SK-N-SH treated with all-trans-retinoic acid at 6 μM for 48 hours (cell line): ENCODE results near the gene UCN.

Experiments
- ATAC-seq: fragments of 200-7000 bp; cut with Tn5 transposase; 3 replicates; pipeline ENCODE4 v1.9.1; 2020; ENCODE audit warnings: mild to moderate bottlenecking, moderate library complexity
- ARNTL ChIP-seq: fragments of 450-650 bp; formaldehyde crosslinking; IDR thresholded peaks from 2 replicates; pipeline ENCODE4 v1.5.0; 2020; ENCODE audit warnings: low read depth, mild to moderate bottlenecking, moderate library complexity, borderline replicate concordance
- BACH2 ChIP-seq: fragments of 250-450 bp; sonication (Bioruptor Pico); IDR thresholded peaks from 2 replicates; pipeline ENCODE4 v1.9.0; 2021; ENCODE audit warnings: mild to moderate bottlenecking, borderline replicate concordance
- CSDC2 ChIP-seq: fragments of 250-450 bp; sonication (Bioruptor Pico); IDR thresholded peaks from 2 replicates; pipeline ENCODE4 v1.5.0; 2020; ENCODE audit warnings: mild to moderate bottlenecking, moderate library complexity
- ESRRG ChIP-seq: fragments of 250-450 bp; sonication (Bioruptor Pico); IDR thresholded peaks from 2 replicates; pipeline ENCODE4 v1.6.1; 2021; ENCODE audit warnings: mild to moderate bottlenecking
- GLIS3 ChIP-seq: fragments of 250-450 bp; sonication (Bioruptor Pico); IDR thresholded peaks from 2 replicates; pipeline ENCODE4 v1.5.0; 2020; ENCODE audit warnings: mild to moderate bottlenecking, moderate library complexity
- ISL1 ChIP-seq: fragments of 250-450 bp; sonication (Bioruptor Pico); IDR thresholded peaks from 2 replicates; pipeline ENCODE4 v2.1.2; 2022; ENCODE audit warnings: mild to moderate bottlenecking, moderate library complexity
- OSR1 ChIP-seq: fragments of 250-450 bp; sonication (Bioruptor Pico); IDR thresholded peaks from 2 replicates; pipeline ENCODE4 v1.8.0; 2022; ENCODE audit warnings: moderate library complexity, mild to moderate bottlenecking, inconsistent platforms
- PPARA ChIP-seq: fragments of 250-450 bp; sonication (Bioruptor Pico); IDR thresholded peaks from 2 replicates; pipeline ENCODE4 v1.5.0; 2020; ENCODE audit warnings: mild to moderate bottlenecking, borderline replicate concordance
- RARB ChIP-seq: fragments of 250-450 bp; sonication (Bioruptor Pico); IDR thresholded peaks from 2 replicates; pipeline ENCODE4 v1.8.0; 2021; ENCODE audit warnings: mild to moderate bottlenecking, moderate library complexity
- SNAI2 ChIP-seq: fragments of 250-450 bp; sonication (Bioruptor Pico); IDR thresholded peaks from 2 replicates; pipeline ENCODE4 v1.5.0; 2020; ENCODE audit warnings: mild to moderate bottlenecking, moderate library complexity
- TCF4 ChIP-seq: fragments of 250-450 bp; sonication (Bioruptor Pico); IDR thresholded peaks from 2 replicates; pipeline ENCODE4 v1.8.0; 2021; ENCODE audit warnings: mild to moderate bottlenecking, moderate library complexity, borderline replicate concordance
- TOX ChIP-seq: fragments of 250-450 bp; sonication (Bioruptor Pico); IDR thresholded peaks from 2 replicates; pipeline ENCODE4 v1.8.0; 2021; ENCODE audit warnings: mild to moderate bottlenecking, moderate library complexity, borderline replicate concordance
- ZC3H10 ChIP-seq: fragments of 250-450 bp; sonication (Bioruptor Pico); IDR thresholded peaks from 2 replicates; pipeline ENCODE4 v1.5.1; 2021; ENCODE audit warnings: mild to moderate bottlenecking, moderate library complexity
- ZFP3 ChIP-seq: fragments of 250-450 bp; sonication (Bioruptor Pico); IDR thresholded peaks from 2 replicates; pipeline ENCODE4 v1.5.0; 2020; ENCODE audit warnings: mild to moderate bottlenecking, moderate library complexity
- ZFP30 ChIP-seq: fragments of 450-650 bp; formaldehyde crosslinking; IDR thresholded peaks from 2 replicates; pipeline ENCODE4 v1.5.0; 2022; ENCODE audit warnings: mild to moderate bottlenecking, moderate library complexity
- ZNF565 ChIP-seq: fragments of 450-650 bp; formaldehyde crosslinking; conservative IDR thresholded peaks from 2 replicates; pipeline ENCODE4 v1.5.0; 2020; ENCODE audit warnings: low read depth, mild to moderate bottlenecking, moderate library complexity
- ZNF70 ChIP-seq: fragments of 450-650 bp; formaldehyde crosslinking; IDR thresholded peaks from 2 replicates; pipeline ENCODE4 v1.5.0; 2020; ENCODE audit warnings: mild to moderate bottlenecking, moderate library complexity
- ZNF8 ChIP-seq: fragments of 450-650 bp; formaldehyde crosslinking; IDR thresholded peaks from 2 replicates; pipeline ENCODE4 v1.5.0; 2020; ENCODE audit warnings: mild to moderate bottlenecking, moderate library complexity
- TF ChIP-seq, protein P1 (sequence below): fragments of 250-450 bp; sonication (Bioruptor Pico); IDR thresholded peaks from 2 replicates; pipeline ENCODE4 v1.5.0; 2020; ENCODE audit warnings: mild to moderate bottlenecking, moderate library complexity
- TF ChIP-seq, protein P2 (sequence below): fragments of 250-450 bp; sonication (Bioruptor Pico); IDR thresholded peaks from 2 replicates; pipeline ENCODE4 v1.5.1; 2020; ENCODE audit warnings: low read depth, mild to moderate bottlenecking, moderate library complexity
- TF ChIP-seq, protein P3 (sequence below): fragments of 250-450 bp; sonication (Bioruptor Pico); IDR thresholded peaks from 2 replicates; pipeline ENCODE4 v1.8.0; 2021; ENCODE audit warnings: low read depth, mild to moderate bottlenecking, moderate library complexity, borderline replicate concordance
- TF ChIP-seq, protein P4 (sequence below): fragments of 250-450 bp; sonication (Bioruptor Pico); IDR thresholded peaks from 2 replicates; pipeline ENCODE4 v1.5.1; 2021; ENCODE audit warnings: mild to moderate bottlenecking, moderate library complexity
- TF ChIP-seq, protein P5 (sequence below): fragments of 250-450 bp; sonication (Bioruptor Pico); IDR thresholded peaks from 2 replicates; pipeline ENCODE4 v1.8.0; 2020; ENCODE audit warnings: mild to moderate bottlenecking, moderate library complexity, borderline replicate concordance

The UCN gene

DNA sequence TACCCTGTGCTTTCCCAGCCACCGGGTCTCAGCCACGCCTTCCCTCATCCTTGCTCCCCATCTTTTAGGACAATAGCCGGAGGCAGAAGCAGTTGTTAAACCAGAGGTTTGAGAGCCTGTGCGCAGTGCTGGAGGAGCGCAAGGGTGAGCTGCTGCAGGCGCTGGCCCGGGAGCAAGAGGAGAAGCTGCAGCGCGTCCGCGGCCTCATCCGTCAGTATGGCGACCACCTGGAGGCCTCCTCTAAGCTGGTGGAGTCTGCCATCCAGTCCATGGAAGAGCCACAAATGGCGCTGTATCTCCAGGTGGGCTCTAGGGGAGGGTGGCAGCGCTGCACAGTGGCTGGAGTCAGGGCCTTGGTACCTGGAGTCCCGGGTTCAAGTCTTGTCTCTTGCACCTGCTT lies 2.7 kb downstream of the UCN start:
- TF ChIP-seq SNAI2 (no peak), GLIS3 (CRISPR knock-in tag) (no peak), ESRRG (CRISPR knock-in tag) (no peak), CSDC2 (CRISPR knock-in tag) (no peak), ARNTL (CRISPR knock-in tag) (no peak), TOX (CRISPR knock-in tag) (no peak), OSR1 (CRISPR knock-in tag) (no peak), ZNF70 (CRISPR knock-in tag) (no peak), ISL1 (no peak), ZC3H10 (CRISPR knock-in tag) (no peak), BACH2 (CRISPR knock-in tag) (no peak), ZNF8 (CRISPR knock-in tag) (no peak)
- TF ChIP-seq, protein P1, sequence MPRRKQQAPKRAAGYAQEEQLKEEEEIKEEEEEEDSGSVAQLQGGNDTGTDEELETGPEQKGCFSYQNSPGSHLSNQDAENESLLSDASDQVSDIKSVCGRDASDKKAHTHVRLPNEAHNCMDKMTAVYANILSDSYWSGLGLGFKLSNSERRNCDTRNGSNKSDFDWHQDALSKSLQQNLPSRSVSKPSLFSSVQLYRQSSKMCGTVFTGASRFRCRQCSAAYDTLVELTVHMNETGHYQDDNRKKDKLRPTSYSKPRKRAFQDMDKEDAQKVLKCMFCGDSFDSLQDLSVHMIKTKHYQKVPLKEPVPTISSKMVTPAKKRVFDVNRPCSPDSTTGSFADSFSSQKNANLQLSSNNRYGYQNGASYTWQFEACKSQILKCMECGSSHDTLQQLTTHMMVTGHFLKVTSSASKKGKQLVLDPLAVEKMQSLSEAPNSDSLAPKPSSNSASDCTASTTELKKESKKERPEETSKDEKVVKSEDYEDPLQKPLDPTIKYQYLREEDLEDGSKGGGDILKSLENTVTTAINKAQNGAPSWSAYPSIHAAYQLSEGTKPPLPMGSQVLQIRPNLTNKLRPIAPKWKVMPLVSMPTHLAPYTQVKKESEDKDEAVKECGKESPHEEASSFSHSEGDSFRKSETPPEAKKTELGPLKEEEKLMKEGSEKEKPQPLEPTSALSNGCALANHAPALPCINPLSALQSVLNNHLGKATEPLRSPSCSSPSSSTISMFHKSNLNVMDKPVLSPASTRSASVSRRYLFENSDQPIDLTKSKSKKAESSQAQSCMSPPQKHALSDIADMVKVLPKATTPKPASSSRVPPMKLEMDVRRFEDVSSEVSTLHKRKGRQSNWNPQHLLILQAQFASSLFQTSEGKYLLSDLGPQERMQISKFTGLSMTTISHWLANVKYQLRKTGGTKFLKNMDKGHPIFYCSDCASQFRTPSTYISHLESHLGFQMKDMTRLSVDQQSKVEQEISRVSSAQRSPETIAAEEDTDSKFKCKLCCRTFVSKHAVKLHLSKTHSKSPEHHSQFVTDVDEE = no peak
- TF ChIP-seq, protein P2, sequence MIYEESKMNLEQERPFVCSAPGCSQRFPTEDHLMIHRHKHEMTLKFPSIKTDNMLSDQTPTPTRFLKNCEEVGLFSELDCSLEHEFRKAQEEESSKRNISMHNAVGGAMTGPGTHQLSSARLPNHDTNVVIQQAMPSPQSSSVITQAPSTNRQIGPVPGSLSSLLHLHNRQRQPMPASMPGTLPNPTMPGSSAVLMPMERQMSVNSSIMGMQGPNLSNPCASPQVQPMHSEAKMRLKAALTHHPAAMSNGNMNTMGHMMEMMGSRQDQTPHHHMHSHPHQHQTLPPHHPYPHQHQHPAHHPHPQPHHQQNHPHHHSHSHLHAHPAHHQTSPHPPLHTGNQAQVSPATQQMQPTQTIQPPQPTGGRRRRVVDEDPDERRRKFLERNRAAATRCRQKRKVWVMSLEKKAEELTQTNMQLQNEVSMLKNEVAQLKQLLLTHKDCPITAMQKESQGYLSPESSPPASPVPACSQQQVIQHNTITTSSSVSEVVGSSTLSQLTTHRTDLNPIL = no peak
- TF ChIP-seq, protein P3, sequence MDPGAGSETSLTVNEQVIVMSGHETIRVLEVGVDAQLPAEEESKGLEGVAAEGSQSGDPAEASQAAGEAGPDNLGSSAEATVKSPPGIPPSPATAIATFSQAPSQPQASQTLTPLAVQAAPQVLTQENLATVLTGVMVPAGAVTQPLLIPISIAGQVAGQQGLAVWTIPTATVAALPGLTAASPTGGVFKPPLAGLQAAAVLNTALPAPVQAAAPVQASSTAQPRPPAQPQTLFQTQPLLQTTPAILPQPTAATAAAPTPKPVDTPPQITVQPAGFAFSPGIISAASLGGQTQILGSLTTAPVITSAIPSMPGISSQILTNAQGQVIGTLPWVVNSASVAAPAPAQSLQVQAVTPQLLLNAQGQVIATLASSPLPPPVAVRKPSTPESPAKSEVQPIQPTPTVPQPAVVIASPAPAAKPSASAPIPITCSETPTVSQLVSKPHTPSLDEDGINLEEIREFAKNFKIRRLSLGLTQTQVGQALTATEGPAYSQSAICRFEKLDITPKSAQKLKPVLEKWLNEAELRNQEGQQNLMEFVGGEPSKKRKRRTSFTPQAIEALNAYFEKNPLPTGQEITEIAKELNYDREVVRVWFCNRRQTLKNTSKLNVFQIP (CRISPR knock-in tag) = no peak
- ATAC-seq = no peak

DNA sequence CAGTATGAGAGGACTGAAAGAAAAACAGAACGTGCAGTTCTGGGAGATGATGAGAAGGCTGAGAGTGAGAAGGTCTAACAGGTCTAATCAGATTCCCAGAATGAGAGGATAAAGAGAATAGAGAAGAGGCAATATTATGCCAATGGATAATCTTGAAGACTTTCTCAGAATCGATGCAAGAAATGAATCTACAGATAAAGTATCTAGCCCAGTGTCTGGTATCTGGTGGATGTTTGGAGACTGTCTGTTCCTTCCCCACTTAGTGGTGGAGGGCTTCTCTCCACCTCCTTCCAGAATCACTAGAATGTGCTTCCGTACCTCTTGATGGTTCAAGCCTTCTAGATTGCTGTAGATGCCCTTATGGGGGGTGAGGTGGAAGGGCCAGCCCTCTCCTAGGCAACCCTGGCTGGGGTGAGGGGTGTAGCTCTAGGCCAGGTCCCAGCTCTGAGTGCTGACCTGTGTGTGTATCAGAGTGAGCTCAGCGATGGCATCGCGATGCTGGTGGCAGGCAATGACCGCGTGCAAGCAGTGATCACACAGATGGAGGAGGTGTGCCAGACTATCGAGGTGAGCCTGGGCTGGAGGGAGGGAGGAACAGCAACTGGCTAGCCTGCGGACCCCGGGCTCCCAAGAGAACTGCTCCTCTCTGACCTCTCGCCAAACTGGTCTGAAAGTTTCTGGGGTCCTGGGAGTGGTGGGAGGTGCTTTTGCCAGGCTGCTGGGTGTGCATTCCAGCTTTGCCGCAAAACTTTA lies 3.6 kb downstream of the UCN start:
- TF ChIP-seq, protein P2 = no peak
- TF ChIP-seq GLIS3 (CRISPR knock-in tag) (no peak), ZFP30 (CRISPR knock-in tag) (no peak), ZNF8 (CRISPR knock-in tag) (no peak), CSDC2 (CRISPR knock-in tag) (no peak), ZNF70 (CRISPR knock-in tag) (no peak), RARB (CRISPR knock-in tag) (no peak), OSR1 (CRISPR knock-in tag) (no peak), ZC3H10 (CRISPR knock-in tag) (no peak), TOX (CRISPR knock-in tag) (no peak), ESRRG (CRISPR knock-in tag) (no peak), TCF4 (CRISPR knock-in tag) (no peak), PPARA (CRISPR knock-in tag) (no peak), ARNTL (CRISPR knock-in tag) (no peak), ZFP3 (CRISPR knock-in tag) (no peak), ZNF565 (CRISPR knock-in tag) (no peak)
- TF ChIP-seq, protein P4, sequence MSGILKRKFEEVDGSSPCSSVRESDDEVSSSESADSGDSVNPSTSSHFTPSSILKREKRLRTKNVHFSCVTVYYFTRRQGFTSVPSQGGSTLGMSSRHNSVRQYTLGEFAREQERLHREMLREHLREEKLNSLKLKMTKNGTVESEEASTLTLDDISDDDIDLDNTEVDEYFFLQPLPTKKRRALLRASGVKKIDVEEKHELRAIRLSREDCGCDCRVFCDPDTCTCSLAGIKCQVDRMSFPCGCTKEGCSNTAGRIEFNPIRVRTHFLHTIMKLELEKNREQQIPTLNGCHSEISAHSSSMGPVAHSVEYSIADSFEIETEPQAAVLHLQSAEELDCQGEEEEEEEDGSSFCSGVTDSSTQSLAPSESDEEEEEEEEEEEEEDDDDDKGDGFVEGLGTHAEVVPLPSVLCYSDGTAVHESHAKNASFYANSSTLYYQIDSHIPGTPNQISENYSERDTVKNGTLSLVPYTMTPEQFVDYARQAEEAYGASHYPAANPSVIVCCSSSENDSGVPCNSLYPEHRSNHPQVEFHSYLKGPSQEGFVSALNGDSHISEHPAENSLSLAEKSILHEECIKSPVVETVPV (CRISPR knock-in tag) = no peak
- TF ChIP-seq, protein P3 (CRISPR knock-in tag) = no peak
- TF ChIP-seq, protein P1 = no peak
- TF ChIP-seq, protein P5, sequence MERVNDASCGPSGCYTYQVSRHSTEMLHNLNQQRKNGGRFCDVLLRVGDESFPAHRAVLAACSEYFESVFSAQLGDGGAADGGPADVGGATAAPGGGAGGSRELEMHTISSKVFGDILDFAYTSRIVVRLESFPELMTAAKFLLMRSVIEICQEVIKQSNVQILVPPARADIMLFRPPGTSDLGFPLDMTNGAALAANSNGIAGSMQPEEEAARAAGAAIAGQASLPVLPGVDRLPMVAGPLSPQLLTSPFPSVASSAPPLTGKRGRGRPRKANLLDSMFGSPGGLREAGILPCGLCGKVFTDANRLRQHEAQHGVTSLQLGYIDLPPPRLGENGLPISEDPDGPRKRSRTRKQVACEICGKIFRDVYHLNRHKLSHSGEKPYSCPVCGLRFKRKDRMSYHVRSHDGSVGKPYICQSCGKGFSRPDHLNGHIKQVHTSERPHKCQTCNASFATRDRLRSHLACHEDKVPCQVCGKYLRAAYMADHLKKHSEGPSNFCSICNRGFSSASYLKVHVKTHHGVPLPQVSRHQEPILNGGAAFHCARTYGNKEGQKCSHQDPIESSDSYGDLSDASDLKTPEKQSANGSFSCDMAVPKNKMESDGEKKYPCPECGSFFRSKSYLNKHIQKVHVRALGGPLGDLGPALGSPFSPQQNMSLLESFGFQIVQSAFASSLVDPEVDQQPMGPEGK (CRISPR knock-in tag) = no peak

More for the DNA sequence above, 3.6 kb downstream of the UCN start:
- ATAC-seq = no peak
